ENCODE data around the gene WDSUB1. TPM values are rescaled to one million over a fixed set of nuclear protein-coding genes. Genes with fewer than 3 reads are reported as not detected.

Gene WDSUB1
- total and polyA plus RNA-seq, 2 experiments from 2014 or later = 17.7 to 18.6 TPM

DNA sequence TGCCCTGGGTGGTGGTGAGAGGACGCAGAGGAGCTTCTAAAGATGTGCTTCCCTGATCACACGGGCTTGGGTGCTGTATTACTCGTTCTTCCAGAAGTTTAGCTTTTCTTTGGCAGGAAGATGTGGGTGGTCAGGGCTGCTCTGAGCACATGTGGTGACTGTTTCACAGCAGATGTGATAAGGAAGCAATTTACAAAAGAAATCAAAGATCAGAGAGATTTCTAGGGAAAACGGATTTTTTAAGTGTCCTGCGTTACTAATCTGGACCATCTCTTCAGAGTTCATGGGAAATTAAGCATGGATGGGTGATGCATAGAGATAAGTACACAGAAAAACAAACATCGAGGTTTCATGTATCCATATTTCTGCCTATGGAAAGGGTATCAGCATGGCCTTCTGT lies 99.4 kb downstream of the WDSUB1 start:
- Histone ChIP-seq H3K4me2 (no peak overlapping the region), H3K36me3 (replicated peaks; ENCODE audit: insufficient read depth, low read depth) (no peaks in the 10 kb centered on the region), H4K20me1 (ENCODE audit: insufficient read depth, poor library complexity, severe bottlenecking) (no peaks in the 10 kb centered on the region), H3K9me3 (ENCODE audit: low read depth) (no peaks in the 10 kb centered on the region), H3K9me2 (replicated peaks; ENCODE audit: insufficient read depth) (no peaks in the 10 kb centered on the region), H3K4me3 (no peak overlapping the region), H3K79me2 (no peaks in the 10 kb centered on the region), H2AFZ (no peak overlapping the region), H3K27me3 (no peaks in the 10 kb centered on the region), H3K4me1 (ENCODE audit: insufficient read depth) (no peaks in the 10 kb centered on the region), H3K27ac (no peak overlapping the region)
- TF ChIP-seq, protein P1, sequence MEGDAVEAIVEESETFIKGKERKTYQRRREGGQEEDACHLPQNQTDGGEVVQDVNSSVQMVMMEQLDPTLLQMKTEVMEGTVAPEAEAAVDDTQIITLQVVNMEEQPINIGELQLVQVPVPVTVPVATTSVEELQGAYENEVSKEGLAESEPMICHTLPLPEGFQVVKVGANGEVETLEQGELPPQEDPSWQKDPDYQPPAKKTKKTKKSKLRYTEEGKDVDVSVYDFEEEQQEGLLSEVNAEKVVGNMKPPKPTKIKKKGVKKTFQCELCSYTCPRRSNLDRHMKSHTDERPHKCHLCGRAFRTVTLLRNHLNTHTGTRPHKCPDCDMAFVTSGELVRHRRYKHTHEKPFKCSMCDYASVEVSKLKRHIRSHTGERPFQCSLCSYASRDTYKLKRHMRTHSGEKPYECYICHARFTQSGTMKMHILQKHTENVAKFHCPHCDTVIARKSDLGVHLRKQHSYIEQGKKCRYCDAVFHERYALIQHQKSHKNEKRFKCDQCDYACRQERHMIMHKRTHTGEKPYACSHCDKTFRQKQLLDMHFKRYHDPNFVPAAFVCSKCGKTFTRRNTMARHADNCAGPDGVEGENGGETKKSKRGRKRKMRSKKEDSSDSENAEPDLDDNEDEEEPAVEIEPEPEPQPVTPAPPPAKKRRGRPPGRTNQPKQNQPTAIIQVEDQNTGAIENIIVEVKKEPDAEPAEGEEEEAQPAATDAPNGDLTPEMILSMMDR (IDR thresholded peaks at IDR 0.05; ENCODE audit: poor library complexity) = no peak
- TF ChIP-seq EZH2phosphoT487 (IDR thresholded peaks at IDR 0.05; ENCODE audit: low read depth, severe bottlenecking, unreplicated experiment) (no peak), EZH2 (IDR thresholded peaks at IDR 0.05; ENCODE audit: borderline replicate concordance) (no peak)
- no peak for DNase-seq (ENCODE audit: low spot score)
- WGBS (ENCODE audit: low lambda C conversion rate, missing lambda C conversion rate) = 52% methylated on average over 6 of the region's 6 CpGs

DNA sequence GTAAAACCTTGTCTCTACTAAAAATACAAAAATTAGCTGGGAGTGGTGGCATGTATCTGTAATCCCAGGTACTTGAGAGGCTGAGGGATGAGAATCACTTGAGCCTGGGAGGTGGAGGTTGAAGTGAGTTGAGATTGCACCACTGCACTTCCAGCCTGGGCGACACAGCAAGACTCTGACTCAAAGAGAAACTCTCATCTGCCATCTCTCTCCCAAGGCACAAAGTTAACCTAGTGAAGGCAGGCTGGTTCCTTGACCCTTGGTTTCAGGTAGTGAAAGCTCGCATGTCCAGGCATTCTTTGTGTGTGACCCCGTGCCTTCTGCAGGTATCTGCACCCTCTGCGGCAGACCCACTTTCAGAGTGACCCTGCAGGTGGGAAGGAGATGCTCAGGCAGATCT lies 100.0 kb downstream of the WDSUB1 start:
- Histone ChIP-seq H2AFZ (no peak overlapping the region), H3K79me2 (no peaks in the 10 kb centered on the region), H3K27me3 (no peaks in the 10 kb centered on the region), H3K9me2 (replicated peaks; ENCODE audit: insufficient read depth) (no peaks in the 10 kb centered on the region), H3K27ac (no peak overlapping the region), H3K4me3 (no peak overlapping the region), H3K4me1 (ENCODE audit: insufficient read depth) (no peaks in the 10 kb centered on the region), H3K4me2 (no peak overlapping the region), H3K9me3 (ENCODE audit: low read depth) (no peaks in the 10 kb centered on the region), H3K36me3 (replicated peaks; ENCODE audit: insufficient read depth, low read depth) (no peaks in the 10 kb centered on the region), H4K20me1 (ENCODE audit: insufficient read depth, poor library complexity, severe bottlenecking) (no peaks in the 10 kb centered on the region)
- DNase-seq (ENCODE audit: low spot score) = no peak
- TF ChIP-seq EZH2phosphoT487 (IDR thresholded peaks at IDR 0.05; ENCODE audit: low read depth, severe bottlenecking, unreplicated experiment) (no peak), EZH2 (IDR thresholded peaks at IDR 0.05; ENCODE audit: borderline replicate concordance) (no peak)
- TF ChIP-seq, protein P1 (IDR thresholded peaks at IDR 0.05; ENCODE audit: poor library complexity) = no peak
- 96% methylated on average over 4 of the region's 4 CpGs for WGBS (ENCODE audit: low lambda C conversion rate, missing lambda C conversion rate)

Small RNA genes lying within 50 kb of the gene (microRNA-seq; reads per million reads assigned to microRNA genes)
- gene MIR6888 = not detected

Small RNA genes lying within 50 kb of the gene (small RNA-seq; reads per million reads assigned to genes)
- gene MIR6888 = not detected
